Smooth muscle cell of the brain vasculature (primary cell): ENCODE measurements around the gene TBCCD1.
"Not testable (repeated sequence)": the region's sequence is repeated elsewhere in the genome, so short reads cannot be mapped to it uniquely, and the experiment has no call there.

Source experiments
- DNase-seq: peaks from one replicate; pipeline ENCODE4 v3.0.0-alpha.2; 2012; ENCODE audit warnings: low read depth, low spot score

Gene TBCCD1

GRCh38 chr3:186594591-186595113 lies 27.5 kb upstream of the TBCCD1 start:
- no peak for DNase-seq

GRCh38 chr3:186593862-186594261 lies 26.7 kb upstream of the TBCCD1 start:
- no peak for DNase-seq

GRCh38 chr3:186592682-186593081 lies 25.5 kb upstream of the TBCCD1 start:
- no peak for DNase-seq

- no peak for DNase-seq
Measured at GRCh38 chr3:186590580-186591295, 23.6 kb upstream of the TBCCD1 start.

- DNase-seq: no peak
Measured at GRCh38 chr3:186589856-186590579, 22.9 kb upstream of the TBCCD1 start.

- DNase-seq: no peak
Measured at GRCh38 chr3:186589121-186589520, 22.0 kb upstream of the TBCCD1 start.

- DNase-seq: no peak
Measured at GRCh38 chr3:186588632-186589031, 21.5 kb upstream of the TBCCD1 start.

GRCh38 chr3:186587183-186587582 lies 20.0 kb upstream of the TBCCD1 start:
- DNase-seq: no peak

- DNase-seq: not testable (repeated sequence)
Measured at GRCh38 chr3:186586245-186586644, 19.1 kb upstream of the TBCCD1 start.

GRCh38 chr3:186583831-186584230 lies 16.7 kb upstream of the TBCCD1 start:
- no peak for DNase-seq

- DNase-seq: no peak
Measured at GRCh38 chr3:186582541-186582940, 15.4 kb upstream of the TBCCD1 start.

GRCh38 chr3:186580785-186581184 lies 13.6 kb upstream of the TBCCD1 start:
- DNase-seq: no peak

- DNase-seq: no peak
Measured at GRCh38 chr3:186577521-186577920, 10.4 kb upstream of the TBCCD1 start.

GRCh38 chr3:186571644-186572013 lies 4.5 kb upstream of the TBCCD1 start:
- DNase-seq: no peak

- no peak for DNase-seq
Measured at GRCh38 chr3:186570941-186571643, 4.0 kb upstream of the TBCCD1 start.

GRCh38 chr3:186570096-186570940 lies 3.2 kb upstream of the TBCCD1 start, which contains the start of gene DNAJB11:
DNAJB11 (plus strand) TSS chr3:186570720; CDS start chr3:186570898, 178 bp downstream.
- DNase-seq: peak; percentile 99

- no peak for DNase-seq
Measured at GRCh38 chr3:186569779-186570095, 2.6 kb upstream of the TBCCD1 start.

- DNase-seq: not testable (repeated sequence)
Measured at GRCh38 chr3:186569361-186569760, 2.2 kb upstream of the TBCCD1 start.

- DNase-seq: no peak
Measured at GRCh38 chr3:186566772-186567071, 417 bp downstream of the TBCCD1 start.

- no peak for DNase-seq
Measured at GRCh38 chr3:186564586-186564985, 2.6 kb downstream of the TBCCD1 start.

GRCh38 chr3:186552408-186553031 lies 14.6 kb downstream of the TBCCD1 start:
- no peak for DNase-seq
